Dermis blood vessel endothelial cell (primary cell): ENCODE results near the gene PDZD7. TPM values are rescaled to one million over a fixed set of nuclear protein-coding genes. Genes with fewer than 3 reads are reported as not detected.
"Not testable (repeated sequence)": the region's sequence is repeated elsewhere in the genome, so short reads cannot be mapped to it uniquely, and the experiment has no call there.

Source experiments
- DNase-seq: peaks from one replicate; pipeline ENCODE4 v3.0.0; 2010
- total RNA-seq: library from RNA; depleted of rRNA; stranded (reverse); fragments of >200 nt; gene quantifications from 2 replicates; pipeline ENCODE4 v1.2.3, GENCODE V29; 2014

The PDZD7 gene
- total RNA-seq, 1 donor from 2014 or later: 0.34 TPM

DNA sequence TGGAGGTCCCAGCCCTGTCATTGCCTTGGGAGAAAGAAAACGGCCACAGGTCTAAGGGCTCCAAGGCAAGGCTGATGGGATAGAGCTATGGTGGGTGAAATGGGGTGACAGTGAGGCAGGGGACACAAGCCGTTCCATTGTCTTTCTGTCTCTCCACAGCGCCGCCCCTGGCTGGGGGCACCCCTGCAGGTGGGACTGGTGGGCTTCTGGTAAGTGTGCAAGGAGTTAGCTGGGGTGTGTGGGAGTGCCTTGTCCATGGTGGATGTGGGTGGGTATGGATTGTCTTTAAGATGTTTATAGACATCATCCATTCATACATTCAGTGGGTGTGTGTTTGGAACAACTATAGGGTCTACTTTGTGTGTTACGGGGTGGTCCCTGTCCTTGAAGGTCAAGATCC is 7.6 kb upstream of the PDZD7 start:
- DNase-seq: no peak

DNA sequence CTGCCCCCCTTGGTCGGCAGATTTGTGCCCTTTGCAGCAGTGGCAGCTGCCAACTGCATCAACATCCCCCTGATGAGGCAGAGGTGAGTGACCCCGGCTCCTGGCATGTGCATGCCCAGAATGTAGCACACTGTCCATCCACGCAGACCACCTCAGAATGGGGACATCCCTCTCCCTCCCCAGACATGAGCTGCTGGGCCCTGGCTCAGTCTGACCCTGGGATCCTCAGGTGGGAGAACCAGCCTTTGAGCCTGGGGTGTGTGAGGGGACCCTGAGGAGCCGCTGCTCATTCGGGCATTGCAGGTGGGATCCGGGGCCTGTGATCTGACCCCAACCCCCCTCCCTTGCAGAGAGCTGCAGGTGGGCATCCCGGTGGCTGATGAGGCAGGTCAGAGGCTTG is 5.8 kb upstream of the PDZD7 start:
- no peak for DNase-seq

DNA sequence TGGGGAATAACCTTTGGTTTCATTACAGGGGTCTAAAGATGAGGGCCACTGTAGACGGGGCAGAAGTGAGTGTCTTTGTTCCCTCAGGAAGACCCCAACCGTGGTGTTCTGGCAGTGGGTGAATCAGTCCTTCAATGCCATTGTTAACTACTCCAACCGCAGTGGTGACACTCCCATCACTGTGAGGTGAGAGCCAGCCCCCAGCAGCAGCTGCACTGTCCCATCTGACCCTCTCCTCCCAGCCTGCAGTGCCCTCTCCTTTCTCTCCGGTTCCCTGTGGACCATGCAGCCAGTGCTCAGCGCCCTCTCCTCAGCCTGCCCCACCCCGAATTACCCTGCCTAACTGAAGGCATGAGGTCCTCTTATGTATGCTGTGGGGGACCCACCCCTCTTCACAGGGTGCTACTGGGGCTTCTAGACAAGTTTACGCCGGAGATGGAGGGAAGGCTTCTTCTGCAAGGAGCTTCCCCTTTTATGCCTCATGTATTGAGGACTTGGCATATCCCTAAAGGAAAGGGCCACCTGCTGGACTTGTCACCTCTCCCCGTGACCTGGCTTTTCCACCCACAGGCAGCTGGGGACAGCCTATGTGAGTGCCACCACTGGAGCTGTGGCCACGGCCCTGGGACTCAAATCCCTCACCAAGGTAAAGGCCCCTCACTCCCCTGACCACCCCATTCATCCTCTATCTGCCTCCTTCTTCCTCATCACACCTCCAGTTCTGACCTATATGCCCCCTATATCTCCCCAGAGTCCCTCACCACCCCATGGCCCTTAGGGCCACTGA is 5.2 kb upstream of the PDZD7 start:
- DNase-seq: no peak

DNA sequence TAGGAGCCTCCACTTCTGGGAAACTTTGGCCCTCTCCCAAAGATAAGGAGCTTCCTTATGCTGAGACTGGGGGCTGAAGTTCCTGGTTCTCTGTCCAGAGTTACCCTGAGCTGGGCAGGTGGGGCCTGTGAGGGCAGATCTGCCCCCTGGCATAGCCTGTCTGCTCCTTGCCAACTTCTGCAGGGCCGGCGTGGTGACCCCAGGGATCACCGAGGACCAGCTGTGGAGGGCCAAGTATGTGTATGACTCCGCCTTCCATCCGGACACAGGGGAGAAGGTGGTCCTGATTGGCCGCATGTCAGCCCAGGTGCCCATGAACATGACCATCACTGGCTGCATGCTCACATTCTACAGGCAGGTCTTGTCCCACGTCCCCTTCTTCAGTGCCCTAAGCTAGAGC is 4.4 kb upstream of the PDZD7 start:
- no peak for DNase-seq

DNA sequence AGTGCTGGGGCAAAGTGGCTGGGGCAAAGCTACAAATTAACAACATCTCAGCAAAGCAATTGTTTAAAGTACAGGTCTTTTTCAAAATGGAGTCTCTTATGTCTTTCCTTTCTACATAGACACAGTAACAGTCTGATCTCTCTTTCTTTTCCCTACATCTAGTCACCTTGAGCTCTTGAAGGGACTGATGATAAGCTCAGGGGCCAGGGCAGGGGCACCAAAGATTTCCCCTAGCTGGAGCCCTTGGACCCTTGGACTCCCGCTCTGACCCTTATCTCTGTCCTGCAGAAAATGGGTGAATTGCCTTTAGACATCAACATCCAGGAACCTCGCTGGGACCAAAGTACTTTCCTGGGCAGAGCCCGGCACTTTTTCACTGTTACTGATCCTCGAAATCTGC is 3.5 kb upstream of the PDZD7 start:
- not testable (repeated sequence) for DNase-seq

DNA sequence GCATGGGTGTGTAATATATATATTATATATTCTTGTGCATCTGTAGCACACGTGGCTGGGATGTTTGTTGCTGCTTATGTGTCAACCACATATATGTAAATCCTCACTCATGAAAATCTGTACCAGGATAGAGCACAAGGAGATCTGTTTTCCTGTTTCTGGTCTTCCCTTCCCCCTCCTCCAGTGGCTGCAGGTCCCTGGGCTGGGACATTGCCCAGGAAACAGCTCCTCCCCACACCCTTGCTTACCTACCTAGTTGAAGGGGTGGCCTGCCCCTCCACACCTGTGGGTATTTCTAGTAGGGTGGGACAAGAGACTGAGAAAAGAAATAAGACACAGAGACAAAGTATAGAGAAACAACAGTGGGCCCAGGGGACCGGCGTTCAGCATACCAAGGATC is 2.3 kb upstream of the PDZD7 start:
- DNase-seq: no peak

DNA sequence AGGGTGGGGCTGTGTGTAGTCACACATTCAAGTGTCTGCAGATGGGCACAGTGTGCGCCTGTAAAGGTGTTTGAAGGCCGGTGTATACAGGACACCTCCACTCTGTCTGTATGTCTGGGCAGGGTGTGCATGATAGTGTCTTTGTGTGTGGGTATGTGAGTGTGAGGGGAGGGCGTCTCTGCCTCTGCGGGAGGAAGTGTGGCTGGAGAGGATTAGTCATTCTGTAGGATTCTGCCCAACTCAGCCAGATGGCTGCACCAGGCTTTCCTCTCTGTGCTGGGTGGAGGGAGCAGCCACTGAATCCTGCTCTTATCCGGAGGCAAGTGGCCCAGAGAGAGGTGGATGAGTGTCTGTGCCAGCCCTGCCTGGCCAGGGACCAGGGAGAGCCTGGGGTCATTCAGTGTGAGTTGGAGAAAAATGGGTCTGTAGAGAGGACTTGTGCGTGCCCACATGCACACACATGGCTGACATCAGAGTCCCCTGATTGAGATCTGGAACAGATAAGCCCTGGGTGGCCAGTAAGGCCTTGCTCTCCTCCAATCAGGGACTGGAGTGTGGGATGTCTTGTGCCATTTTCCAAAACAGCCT is 1.8 kb upstream of the PDZD7 start:
- DNase-seq: peak; percentile 94

DNA sequence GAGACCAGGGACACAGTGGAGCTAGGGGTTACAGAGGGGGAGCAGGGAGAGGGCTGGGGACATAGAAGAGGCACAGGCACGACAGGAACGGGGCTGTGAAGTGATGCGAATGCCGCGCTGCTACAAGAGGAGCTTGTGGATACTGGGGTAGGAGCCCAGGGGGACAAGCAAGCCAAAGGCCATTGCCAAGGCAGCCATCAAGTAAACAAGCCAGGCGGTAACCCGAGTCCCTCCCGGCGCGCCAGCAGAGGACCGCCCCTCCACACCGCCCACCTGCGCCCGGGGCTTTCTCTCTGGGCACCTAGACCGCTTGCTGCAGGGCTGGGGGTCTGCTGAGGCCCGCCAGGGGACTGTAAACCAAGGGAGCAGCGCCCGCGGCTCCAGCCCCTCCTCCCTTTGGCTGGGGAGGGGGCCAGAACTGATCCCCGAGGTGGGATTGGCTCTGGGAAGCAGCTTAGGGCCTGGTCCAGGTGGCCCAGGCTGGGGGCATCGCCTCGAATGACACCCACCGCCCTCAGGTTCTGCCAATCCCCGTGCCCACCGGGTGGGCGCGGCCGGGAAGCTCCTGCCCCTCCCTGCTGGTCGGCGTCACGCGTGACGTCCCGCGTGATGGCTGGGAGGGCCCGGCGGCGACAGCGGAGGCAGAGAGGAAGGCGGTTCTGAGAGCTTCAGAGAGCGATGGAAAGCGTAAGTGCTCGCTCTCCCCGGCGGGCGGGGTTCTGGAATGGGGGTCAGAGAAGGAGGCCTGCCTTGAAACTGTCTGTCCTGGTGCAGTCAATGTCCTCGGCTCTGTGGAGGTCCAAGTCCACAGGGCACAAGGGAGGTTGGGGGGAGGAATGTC is 1.1 kb upstream of the PDZD7 start:
- DNase-seq: peak; percentile 80

DNA sequence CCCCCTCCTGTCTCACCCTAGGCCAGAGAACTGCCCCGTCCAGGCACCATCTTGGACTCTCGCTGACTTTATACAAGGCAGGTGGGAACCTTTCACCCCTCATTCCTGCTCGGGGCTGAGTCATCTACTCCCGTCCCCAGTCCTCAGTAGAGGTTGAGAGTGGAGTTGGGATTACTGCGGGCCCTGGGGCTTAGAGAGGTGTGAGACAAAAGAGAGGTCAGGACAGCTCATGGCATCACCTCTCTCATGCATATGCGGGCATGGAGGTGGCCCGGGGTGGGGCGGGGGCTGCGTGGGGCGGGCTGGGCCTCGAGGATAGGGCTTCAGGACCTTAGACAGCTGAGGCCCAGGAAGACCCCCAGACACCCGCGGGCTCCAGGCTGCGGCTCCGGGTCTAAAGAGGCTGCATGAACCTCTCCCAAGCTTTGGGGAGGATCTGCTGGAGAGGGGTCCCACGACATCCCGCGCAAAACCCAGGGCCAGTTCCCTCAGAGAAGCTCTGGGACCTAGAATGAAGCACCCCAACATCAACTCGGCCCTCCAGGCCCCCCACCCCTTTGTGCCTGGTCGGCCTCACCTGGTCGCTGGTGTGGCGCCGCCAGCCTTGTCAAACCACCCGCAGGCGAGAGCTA is 317 bp downstream of the PDZD7 start:
- DNase-seq: no peak

DNA sequence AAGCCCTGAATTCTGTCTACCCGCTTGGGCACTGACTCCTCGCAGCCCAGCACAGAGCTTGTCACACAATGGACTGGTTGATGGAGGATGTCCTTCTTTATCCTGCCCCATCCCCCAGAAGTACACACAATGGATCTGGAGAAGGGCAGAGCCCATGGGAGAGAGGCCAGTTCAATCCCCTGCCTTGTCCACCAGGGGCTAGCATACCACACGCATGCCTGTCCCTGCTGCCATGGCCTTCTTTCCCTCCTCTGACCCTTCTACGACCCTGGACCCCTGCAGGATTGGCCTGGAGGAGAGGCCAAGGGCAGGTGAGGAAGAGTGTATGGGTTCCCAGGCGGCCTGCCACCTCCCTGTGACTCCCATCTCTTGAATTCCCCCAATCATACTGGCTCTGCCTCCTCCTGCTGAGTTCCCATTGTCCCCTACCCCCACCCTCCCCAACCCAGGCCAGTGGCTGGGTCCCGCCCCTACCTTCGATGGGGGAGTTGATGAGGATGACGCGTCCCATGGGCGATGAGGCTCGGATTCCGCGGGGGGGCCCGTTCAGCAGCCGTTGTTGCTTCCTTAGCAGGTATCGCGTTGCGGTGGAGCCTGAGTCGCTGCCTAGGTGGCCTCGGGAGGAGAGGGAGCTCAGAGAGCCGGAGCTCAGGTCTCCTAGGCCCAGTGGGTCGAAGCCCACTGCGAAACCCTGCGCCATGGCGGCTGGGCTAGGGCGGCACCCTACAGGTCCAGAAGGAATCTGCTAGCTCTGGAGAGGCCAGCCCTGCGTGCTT is 1.2 kb downstream of the PDZD7 start:
- no peak for DNase-seq

DNA sequence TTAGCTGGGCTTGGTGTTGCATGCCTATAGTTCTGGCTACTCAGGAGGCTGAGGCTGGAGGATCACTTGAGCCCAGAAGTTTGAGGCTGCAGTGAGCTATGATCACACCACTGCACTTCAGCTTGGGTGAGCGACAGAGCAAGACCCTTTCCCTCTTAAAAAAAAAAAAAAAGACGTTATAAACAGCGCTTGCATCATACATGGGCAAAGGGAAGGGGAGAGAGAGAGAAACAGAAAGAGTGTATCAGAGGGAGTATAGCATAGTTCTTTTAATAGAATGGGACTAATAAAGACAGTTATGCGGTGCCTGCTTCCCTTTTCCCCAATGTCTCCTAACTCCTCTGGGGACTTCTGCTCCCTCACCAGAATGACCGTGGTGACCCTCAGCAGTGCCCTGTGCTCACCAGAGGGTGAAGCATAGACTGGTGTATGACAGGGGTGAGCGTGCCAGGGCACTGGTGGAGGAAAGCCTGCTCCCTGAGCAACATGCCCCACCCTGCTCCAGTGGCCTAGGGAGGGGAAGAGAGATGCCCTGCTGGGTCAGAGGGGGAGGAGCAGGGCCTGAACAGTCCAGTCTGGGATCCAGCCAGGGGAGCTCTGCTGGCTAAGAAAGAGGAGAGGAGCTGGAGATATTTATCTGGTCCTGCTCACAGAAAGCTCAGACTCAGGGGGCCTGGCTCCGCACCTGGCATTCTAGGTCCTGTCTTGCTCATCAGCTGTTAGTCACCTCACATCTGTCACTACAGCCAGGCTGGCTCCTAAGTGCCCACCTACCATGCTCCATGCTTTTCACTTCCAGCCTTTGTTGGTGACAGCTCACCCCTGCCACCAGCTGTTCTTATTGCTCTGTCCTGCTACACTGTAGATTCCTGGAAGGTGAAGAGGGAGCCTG is 2.2 kb downstream of the PDZD7 start:
- no peak for DNase-seq

DNA sequence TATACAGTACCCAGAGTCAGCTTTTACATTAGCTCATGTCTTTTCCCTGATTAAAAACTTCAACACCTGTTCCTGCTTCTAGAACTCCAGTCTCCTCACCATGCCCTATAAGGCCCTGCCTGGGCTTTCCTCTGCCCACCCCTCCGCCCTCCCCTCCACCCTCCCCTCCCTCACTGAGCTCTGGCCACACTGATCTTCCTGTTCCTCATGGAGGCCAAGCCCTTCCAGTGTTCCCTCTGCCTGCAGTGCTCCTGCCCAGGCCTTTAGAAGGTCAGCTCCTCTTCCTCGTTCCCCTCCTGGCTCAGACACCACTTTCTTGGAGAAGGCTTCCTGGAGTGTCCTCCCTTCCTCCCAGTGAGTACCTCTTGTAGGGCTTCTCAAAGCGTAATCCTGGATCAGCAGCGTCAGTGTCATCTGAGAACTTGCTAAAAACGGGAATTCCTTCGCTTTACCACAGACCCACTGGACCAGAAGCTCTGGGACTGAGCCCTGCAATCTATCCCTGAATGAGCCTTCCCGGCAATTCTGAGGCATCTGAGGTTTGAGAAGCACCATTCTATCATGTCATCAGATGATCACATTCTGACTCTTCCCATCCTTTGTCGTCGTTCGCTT is 3.7 kb downstream of the PDZD7 start:
- no peak for DNase-seq

DNA sequence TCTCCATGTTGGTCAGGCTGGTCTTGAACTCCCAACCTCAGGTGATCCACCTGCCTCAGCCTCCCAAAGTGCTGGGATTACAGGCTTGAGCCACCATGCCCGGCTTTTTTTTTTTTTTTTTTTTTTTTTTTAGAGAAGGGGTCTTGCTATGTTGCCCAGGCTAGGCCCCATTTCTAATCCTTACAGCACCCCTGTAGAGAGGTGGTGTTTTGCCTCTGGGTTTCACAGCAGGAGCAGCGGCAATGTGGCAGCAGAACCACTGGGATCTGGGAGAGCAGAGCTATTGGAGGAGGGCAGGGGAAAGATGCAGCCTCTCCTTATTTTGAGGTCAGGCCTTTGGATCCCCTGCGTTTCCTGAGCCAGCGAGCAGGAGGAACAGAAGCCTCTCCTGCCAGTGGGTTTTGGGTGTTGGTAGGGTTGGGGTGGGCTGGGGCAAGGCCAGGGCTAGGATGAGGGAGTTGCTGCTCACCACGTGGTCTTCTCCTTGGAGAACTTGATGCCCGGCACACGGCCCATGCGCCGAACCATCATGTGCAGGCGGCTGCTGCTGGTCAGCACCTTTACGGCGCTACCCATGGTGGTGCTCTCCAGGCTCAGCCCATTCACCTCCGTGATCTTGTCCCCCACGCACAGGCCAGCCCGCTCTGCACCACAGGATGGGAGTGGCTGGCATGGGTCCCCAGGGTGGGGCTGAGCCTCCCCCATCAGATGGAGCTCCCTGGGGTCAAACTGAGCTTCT is 7.8 kb downstream of the PDZD7 start:
- DNase-seq: no peak

DNA sequence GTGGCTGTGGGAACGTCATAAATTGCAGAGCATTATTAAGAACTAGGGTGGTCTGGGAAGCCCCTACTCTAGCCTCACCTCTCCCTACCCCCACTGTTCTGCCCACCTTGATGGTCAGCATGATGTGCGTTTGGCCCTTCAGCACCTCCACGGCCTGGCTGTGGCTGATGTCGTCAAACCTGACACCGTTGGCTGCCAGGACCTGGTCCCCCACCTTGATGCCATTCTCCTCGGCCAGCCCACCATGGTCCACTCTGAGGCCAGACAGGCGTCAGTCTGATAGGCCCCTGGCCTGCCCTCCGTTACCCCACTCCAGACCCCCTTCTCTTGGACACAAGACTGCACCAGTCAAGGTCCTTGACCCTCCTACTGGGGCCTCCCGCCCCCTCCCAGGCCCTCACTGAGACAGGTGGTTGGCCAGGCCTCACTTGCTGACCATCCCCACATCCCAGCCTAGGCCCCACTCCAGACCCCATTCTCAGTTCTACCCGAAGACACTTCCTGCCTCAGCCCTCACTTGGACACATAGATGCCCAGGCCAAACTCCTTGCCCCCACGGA is 9.2 kb downstream of the PDZD7 start:
- DNase-seq: no peak

DNA sequence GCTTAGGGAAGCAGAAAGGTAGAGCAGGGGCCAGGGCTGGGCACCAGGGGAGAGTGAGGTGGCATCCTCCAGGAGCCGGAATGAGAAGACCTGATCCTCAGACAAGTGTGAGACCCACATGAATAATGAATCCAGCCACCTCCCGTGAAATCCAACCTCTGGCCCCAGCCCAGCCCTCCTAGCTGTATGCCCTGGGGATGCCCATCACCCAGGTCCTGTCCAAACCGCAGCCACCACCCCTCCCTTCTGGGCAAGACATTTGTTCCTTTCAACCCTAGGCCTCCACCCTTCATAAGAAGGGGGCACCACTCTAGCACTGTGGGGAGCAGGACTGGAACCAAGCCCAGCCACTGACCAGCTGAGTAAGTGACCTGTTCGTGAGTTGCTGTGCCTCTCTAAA is 9.7 kb downstream of the PDZD7 start:
- no peak for DNase-seq

DNA sequence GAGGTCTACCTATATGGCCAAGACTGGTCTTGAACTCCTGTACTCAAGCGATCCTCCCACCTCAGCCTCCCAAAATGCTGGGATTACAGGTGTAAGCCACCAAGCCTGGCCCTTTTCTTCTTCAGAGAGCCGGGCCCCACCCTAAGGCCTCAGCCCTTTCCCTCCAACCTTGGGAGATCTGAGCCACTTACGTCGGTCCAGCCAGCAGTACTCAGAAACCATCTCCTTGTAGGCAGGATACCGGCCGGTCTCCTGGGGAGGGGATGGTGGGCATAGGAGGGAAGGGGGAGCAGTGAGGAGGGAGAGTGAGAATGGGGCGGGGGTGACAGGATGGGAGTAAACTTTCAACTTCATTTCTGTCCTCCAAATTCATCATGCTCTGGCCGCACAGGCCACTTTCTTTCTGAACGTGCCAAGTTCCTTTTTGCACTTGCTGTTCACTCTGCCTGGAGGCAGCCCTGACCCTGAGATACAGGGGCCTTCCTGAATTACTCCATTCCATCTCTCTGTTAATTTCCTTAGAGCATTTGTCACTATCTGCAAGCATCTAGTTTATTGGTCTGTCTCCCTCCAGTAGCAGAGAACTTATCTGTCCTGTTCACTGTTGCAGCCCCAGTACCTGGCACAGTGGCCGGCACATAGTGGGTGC is 10.4 kb downstream of the PDZD7 start:
- no peak for DNase-seq

DNA sequence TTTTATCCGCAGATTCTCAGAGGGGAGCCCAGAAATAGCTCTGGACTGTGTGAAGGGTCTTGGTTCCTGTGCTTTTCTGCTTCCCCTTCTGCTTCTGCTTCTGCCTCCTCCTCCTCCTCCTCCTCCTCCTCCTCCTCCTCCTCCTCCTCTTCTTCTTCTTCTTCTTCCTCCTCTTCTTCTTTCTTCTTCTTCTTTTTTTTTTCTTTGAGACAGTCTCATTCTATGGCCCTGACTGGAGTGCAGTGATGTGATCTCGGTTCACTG is 11.6 kb downstream of the PDZD7 start:
- no peak for DNase-seq

DNA sequence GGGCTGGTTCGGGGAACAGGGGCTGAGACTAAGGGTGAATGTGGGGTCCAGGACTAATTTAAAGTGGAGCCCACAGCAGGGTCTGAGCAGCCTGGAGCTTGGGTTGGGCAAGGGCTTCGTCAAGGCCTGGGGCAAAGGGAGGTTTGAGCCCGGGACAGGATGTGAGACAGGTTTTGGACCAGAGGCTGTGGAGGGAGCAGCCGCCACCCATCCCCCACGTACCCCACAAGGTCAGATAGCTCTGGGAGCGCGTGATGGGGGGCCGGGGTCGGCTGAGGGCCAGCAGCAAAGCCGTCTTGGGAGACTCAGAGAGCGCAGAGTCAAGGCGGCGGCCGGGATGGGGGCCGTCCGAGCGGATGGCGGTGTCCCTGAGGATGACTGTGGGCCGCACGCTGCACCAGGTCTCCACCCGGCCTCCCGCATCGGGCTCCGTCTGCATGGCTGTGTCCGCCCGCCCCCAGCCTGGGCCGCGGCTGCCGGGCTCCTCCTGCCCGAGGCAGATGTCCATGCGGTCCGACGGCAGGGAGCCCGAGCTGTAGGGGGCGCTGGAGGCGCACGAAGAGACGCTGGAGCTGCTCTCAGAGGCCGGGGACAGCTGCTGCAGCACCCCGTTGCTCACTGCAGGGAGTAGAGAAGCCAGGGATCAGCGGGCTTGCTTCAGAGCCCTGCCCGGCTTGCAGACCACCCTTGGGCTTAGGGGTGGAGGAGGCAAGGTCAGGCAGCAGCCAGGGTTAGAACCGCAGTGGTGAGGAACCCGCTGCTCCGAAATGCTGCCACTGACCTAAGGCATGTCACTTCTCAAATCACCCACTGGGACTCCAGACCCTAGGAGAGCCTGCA is 12.1 kb downstream of the PDZD7 start:
- DNase-seq: peak; percentile 90
